NCI-H460 (cell line): ENCODE data around the gene CERT1. TPM values are rescaled to one million over a fixed set of nuclear protein-coding genes. Genes with fewer than 3 reads are reported as not detected.

Experiments
- DNase-seq: peaks from one replicate; pipeline ENCODE4 v3.0.0-alpha.2; 2016; ENCODE audit warnings: low read depth; ENCODE audit errors: extremely low read depth
- total RNA-seq: library from RNA; depleted of rRNA; stranded (reverse); fragments of >200 nt; shearing (Covaris generic); gene quantifications from 2 replicates; pipeline ENCODE4 v1.2.3, GENCODE V29; 2014

Gene CERT1
- total RNA-seq, 1 experiment from 2014 or later, result 9.0 TPM

GRCh38 chr5:75482482-75482881 is 28.9 kb downstream of the CERT1 start:
- DNase-seq, result no peak

- no peak for DNase-seq
Observed at GRCh38 chr5:75481024-75481423, 30.4 kb downstream of the CERT1 start.

DNA sequence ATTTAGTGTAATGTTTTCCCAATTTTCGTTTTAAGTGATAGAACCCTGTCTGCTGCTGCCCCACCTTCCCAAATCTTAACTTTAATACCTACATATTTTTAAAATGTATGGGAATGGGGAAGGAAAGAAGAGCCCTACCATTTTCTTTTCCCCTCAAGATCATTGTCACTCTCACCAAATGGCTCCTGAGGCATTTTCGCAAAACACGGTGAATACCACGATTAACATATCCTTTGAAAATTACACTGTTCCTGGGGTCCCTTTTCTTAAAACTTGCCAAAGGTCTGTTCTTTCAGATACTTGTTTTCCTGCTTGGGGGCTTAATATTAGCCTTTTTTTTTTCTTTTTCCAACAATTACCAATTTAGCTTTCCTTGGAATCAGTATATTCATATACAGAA is 36.1 kb downstream of the CERT1 start:
- no peak for DNase-seq

DNA sequence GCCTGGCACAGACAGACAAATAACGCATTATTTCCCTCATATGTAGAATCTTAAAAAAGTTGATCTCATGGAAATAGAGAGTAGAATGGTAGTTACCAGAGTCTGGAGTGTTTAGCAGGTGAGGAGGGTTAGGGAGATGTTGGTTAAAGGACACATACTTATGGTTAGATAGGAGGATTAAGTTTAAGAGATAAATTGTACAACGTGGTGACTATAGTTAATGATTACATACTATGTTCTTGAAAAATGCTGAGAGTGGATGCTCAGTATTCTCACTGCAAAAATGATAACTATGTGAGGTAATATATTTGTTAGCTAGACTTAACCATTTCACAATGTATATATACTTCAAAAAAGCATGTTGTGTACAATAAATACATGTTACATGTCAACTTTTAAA is 38.0 kb downstream of the CERT1 start:
- no peak for DNase-seq

DNA sequence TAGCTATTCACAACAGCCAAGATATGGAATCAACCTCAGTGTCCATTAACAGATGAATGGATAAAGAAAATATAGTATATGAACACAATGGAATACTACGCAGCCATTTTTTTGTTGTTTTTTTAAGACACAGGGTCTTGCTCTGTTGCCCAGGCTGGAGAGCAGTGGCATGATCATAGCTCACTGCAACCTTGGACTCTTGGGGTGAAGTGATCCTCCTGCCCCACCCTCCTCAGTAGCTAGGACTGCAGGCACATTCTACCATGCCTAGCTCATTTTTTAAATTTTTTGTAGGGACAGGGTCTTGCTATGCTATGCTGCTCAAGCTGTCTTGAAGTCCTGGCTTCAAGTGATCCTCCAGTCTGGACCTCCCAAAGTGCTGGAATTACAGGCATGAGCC is 38.5 kb downstream of the CERT1 start:
- DNase-seq, result no peak

GRCh38 chr5:75471193-75471592 is 40.2 kb downstream of the CERT1 start:
- no peak for DNase-seq

- DNase-seq, result no peak
Observed at GRCh38 chr5:75469017-75469416, 42.4 kb downstream of the CERT1 start.

- DNase-seq, result no peak
Observed at GRCh38 chr5:75468593-75468992, 42.8 kb downstream of the CERT1 start.

DNA sequence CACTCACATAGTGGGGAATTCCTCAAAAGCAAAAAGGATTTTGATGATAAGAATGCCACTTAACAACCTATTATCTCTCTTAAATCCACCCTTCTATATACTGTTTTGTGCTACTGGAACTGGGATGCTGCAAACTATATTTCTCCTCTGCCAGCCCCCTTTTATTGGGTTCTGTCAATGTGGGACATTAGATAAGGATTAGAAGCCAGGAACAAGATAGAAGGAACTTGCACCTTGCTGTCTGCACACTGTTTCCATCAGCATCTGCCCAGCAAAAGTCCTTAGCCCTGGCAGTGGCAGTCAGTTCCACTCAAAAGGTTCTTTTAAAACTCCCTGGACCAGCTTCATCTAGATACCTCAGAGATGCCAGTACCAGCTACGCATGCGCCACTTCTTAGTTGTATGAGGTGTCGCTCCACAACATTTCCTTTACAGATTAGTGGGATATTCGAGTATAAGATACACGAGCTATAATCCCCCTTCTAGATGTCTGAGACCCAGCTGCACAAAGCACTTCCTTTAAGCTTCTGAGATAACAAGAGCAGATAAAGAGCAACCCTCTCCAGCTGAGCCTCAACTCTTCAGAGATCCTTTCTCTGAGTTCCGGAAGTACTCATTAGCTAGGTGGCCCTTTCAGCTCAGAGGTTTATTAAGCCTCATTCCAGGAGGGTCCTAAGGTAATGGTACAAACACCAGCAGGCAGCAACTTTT is 45.3 kb downstream of the CERT1 start:
- no peak for DNase-seq

DNA sequence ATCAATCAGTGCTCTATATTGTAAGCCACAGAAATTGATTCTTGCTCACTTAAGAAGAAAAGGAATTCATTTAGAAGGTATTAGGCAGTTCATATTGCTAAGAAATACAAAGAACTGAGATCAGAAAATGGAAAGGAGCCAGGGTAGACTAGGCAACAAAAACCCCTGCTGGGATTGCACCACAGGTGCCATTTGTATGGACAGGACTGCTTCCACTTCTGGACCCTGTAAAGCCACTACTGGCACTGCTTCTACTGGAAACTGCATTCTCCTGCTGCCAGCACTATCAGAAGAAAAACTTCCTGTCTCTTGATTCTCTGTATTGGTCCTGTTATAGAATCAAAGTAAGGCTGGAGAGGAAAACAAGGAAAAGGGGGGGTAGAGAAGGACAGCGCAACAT is 45.9 kb downstream of the CERT1 start:
- DNase-seq, result no peak

- no peak for DNase-seq
Observed at GRCh38 chr5:75463726-75464125, 47.7 kb downstream of the CERT1 start.

GRCh38 chr5:75461679-75462078 is 49.8 kb downstream of the CERT1 start:
- DNase-seq, result no peak

GRCh38 chr5:75460942-75461610 is 50.4 kb downstream of the CERT1 start:
- no peak for DNase-seq

DNA sequence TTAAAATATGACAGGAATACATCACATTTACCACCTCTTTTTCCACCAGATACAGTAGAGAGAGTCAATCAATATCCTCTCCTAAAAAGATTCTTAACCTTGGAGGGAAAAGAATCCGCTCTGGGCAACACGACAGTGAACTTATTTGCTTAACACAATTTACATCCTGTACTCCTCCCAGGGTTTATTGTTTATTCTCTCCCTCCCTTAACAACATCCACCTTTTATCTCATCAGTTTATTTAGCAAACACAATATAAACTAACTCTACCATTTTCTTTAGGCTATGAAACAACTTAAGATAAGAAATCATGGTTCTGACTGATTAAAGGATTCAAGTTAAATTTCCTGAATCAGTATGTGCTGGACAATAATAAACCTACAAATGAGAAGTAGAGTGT is 50.9 kb downstream of the CERT1 start:
- no peak for DNase-seq

- no peak for DNase-seq
Observed at GRCh38 chr5:75457691-75458090, 53.7 kb downstream of the CERT1 start.

GRCh38 chr5:75457161-75457560 is 54.3 kb downstream of the CERT1 start:
- DNase-seq, result no peak

DNA sequence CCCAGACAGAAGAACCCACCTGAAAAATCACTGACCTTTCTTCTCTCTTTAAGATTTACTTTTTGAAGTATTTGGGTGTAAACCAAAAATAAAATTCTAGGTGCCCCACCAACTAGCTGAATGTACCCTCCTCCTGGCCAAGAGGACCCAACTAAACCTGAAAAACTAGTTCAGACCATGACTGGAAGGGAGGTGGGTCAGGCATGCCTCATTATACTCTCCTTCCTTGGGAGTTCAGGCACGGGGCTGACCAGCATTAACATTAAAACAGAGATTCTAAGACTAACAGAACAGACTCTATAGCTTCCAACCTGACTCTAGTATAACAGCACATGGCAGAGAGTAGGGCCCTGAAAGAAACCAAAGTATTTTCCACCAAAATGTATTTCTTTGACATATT is 61.4 kb downstream of the CERT1 start:
- no peak for DNase-seq

- DNase-seq, result no peak
Observed at GRCh38 chr5:75446068-75446467, 65.4 kb downstream of the CERT1 start.

DNA sequence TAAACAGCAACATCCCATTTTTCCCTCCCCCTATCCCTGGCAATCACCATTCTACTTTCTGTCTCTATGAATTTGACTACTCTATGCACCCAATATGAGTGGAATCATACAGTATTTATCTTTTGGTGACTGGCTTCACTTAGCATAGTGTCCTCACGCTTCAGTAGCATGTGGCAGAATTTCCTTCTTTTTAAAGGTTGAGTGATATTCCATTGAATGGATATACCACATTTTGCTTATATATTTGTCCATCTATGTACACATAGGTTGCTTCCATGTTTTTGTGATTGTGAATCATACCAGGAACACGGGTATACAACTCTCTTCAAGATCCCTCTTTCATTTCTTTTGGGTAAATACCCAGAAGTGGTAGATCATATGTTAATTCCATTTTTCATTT is 69.9 kb downstream of the CERT1 start:
- DNase-seq, result no peak

DNA sequence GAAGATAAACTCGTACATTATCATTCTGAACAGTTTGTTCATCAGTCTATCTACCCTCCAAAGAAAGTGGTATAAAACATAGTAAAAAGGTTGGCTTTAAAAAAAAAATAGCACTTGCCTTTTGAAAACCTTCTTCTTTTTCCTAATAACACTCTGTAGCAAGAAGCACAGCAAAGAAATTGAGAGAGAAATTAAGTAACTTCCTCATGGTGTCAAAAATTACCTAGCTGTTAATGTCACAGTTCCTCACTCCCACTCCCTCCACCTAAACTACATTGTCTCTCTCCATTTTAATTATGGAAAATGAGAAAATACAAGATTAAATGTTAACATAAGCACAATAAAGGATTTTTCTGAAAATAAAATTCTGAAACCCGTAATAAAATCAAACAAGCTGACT is 72.2 kb downstream of the CERT1 start:
- DNase-seq, result no peak

GRCh38 chr5:75438722-75439121 is 72.7 kb downstream of the CERT1 start:
- no peak for DNase-seq

DNA sequence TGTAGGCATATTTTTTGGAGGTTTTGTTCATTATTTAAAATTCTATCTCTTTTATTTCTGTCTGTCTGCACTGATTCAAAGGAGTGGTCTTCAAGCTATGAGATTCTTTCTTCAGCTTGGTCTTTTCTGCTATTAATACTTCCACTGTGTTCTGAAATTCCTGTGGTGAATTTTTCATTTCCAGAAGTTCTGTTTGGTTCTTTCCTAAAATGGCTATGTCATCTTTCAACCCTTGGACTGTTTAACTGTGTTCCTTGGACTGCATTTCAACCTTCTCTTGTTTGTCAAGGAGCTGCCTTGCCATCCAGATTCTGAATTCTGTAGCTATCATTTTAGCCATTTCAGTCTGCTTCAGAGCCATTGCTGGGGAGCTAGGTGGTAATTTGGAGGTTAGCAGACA is 76.3 kb downstream of the CERT1 start:
- no peak for DNase-seq
